Stimulated activated CD4-positive, alpha-beta T cell treated with anti-CD3 and anti-CD28 coated beads, Interleukin-2, amount 100 ng/mL, for 24 hours (primary cell): ENCODE measurements around the gene WFDC12.

Experiments
- DNase-seq, 2 donors: peaks; one replicate each; pipeline ENCODE4 v3.0.0-alpha.2; 2020

The WFDC12 gene

DNA sequence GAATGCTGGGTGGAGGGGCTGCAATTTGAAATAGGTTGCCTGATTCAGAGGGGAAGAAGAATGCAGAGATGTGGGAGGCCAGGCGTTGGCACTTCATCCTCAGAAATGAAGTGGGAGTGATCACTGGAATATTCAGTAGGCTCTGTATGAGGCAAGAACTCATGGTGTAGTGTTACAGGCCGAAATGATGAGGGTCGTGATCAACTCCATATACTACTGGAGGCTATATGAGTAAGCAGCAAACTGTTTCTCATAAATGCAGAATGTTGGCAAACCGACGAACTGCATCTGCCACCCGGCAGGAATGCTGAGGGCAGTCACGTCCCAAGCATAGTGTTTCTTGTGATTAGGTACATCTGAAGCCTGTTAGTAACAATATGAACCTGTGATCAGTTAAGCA, 36.0 kb downstream of the WFDC12 start:
- DNase-seq, result no peak

GRCh38 chr20:45087814-45088213, 36.5 kb downstream of the WFDC12 start:
- DNase-seq, result no peak

DNA sequence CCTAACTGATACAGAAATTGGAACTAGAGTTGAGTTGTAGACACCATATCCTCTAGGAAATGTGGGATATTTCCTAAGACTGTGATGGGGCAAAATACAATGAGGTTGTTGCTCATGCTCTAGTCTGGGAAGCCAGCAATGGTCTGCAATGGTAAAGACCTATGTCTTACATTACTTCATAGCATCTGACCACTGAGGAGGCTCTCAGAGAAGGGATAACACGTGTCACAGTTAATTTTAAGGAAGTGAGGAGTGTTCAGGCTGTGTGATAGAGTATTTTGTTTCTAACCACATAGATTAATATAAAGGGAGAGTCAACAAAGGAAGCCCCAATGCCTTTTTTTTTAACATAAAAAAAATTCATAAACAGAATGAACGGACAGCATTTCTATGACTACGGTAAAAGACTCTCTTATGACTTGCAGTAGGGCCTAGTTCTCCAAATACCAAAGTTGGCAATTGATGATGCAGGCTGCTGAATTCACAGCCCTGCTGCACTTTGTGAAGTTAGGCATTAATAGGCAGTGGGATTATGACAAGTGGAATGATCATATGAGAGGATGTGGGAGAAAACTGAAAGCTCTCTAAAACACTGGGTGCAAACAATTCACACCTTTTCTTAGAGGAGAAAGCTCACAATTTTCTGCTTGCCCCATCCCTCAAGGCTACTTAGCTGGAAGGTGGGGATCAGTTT, 37.0 kb downstream of the WFDC12 start:
- DNase-seq, result no peak

- DNase-seq, result no peak
Measured at GRCh38 chr20:45085867-45086266, 38.4 kb downstream of the WFDC12 start.

DNA sequence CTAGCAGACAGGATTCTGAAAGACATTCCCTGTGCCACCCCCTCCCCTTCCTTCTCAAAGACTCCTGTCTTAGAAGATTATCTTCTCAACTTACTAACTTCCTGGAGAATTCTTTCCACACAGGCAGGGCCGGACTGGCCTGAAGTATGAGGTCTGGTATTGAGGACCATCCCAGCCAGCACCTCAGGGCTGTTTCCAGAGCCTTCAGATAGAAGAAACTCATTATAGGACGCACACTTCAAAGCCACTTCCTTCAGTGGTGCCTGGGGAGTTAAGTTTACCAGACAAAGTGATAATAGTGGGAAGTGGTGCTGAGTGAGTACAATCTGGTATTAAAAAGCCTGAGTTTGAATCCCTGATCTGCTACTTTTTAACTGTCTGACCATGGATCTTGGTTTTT, 39.0 kb downstream of the WFDC12 start:
- no peak for DNase-seq

DNA sequence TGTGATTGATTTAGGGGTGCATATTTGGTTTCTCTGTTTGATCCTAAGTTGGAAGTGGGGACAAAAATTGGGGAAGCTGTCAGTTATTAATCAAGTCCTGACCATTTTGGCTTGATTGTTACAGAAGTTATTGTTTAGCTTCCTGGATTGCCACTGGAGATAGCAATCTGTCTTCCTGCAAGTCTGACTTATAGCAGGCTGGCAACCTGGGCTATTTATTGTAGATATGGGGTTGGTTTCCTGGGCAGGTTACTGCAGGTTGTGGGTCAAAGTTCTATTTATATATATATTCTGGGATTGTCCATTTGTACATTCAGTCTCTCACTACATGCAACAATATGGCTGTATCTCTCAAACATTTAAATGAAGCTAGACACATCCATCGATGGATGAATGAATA, 41.1 kb downstream of the WFDC12 start:
- DNase-seq, result no peak

- DNase-seq, result no peak
Measured at GRCh38 chr20:45082468-45082867, 41.8 kb downstream of the WFDC12 start.

DNA sequence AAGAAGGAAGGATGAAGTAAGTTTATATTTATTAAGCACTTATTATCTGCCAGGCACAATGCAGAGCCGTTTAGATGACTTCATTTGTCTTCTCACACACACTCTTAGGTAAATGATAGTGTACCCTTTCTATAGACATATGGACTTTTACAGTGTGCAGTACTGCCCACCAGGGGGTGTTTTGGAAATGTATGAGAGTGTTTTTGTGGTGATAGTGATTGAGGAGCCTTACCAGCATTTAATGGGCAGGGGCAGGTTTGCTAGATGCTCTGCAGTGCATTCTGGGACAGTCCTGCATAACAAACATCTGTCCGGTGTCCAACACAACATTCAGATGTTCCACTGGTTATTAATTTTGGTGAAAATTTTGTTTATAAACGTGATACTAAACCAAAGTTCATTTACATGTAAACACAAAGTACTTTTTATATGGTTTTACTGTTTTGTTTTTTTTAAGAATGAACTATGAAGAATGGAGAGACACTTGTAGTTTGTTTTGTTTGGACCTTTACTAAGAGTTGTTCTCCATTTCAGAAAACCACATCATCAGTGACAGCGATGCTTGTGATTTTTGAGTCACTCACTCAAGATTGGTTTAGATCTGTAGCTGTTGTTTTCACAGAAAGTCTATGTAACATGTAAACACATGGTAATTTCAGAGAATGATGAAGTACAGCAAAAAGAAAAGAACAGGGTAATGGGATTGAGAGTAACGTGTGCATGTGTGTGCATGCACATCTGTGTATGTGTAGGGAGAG, 43.2 kb downstream of the WFDC12 start:
- no peak for DNase-seq

- no peak for DNase-seq
Measured at GRCh38 chr20:45077559-45077958, 46.7 kb downstream of the WFDC12 start.
